ENCODE results near the gene HIGD1A.

Gene HIGD1A

GRCh38 chr3:42804106-42804830, at the start of gene HIGD1A:
Gene HIGD1A, minus strand, starts transcription at chr3:42804490. Its CDS starts 10,237 bp downstream, at chr3:42794253.
- peak; percentile 88 for DNase-seq

- DNase-seq: no peak
Measured at GRCh38 chr3:42853739-42854302, 49.5 kb upstream of the HIGD1A start.

GRCh38 chr3:42853056-42853455, 48.8 kb upstream of the HIGD1A start:
- DNase-seq: no peak

GRCh38 chr3:42852441-42852840, 48.2 kb upstream of the HIGD1A start:
- DNase-seq: no peak

- no peak for DNase-seq
Measured at GRCh38 chr3:42851228-42851834, 47.0 kb upstream of the HIGD1A start.

- DNase-seq: no peak
Measured at GRCh38 chr3:42850263-42850662, 46.0 kb upstream of the HIGD1A start.

GRCh38 chr3:42849017-42849416, 44.7 kb upstream of the HIGD1A start:
- no peak for DNase-seq

GRCh38 chr3:42847731-42848130, 43.4 kb upstream of the HIGD1A start:
- no peak for DNase-seq

GRCh38 chr3:42846685-42847522, 42.6 kb upstream of the HIGD1A start:
- DNase-seq: no peak

- DNase-seq: no peak
Measured at GRCh38 chr3:42844815-42845214, 40.5 kb upstream of the HIGD1A start.

- DNase-seq: no peak
Measured at GRCh38 chr3:42844412-42844713, 40.1 kb upstream of the HIGD1A start.

GRCh38 chr3:42843713-42844411, 39.6 kb upstream of the HIGD1A start:
- no peak for DNase-seq

- DNase-seq: no peak
Measured at GRCh38 chr3:42841332-42841731, 37.0 kb upstream of the HIGD1A start.

GRCh38 chr3:42839616-42840015, 35.3 kb upstream of the HIGD1A start:
- no peak for DNase-seq

GRCh38 chr3:42838571-42838970, 34.3 kb upstream of the HIGD1A start:
- DNase-seq: no peak

- DNase-seq: no peak
Measured at GRCh38 chr3:42836150-42837123, 32.1 kb upstream of the HIGD1A start.

- DNase-seq: peak; percentile 45
Measured at GRCh38 chr3:42831321-42831713, 27.0 kb upstream of the HIGD1A start.

- no peak for DNase-seq
Measured at GRCh38 chr3:42830437-42831320, 26.4 kb upstream of the HIGD1A start.

- no peak for DNase-seq
Measured at GRCh38 chr3:42829628-42830436, 25.5 kb upstream of the HIGD1A start.

Measured in activated CD4-positive, alpha-beta T cell treated with anti-CD3 and anti-CD28 coated beads for 1 hour (primary cell).